GM18873 (cell line): ENCODE measurements around the gene SHE.
"Not testable (repeated sequence)": the region's sequence is repeated elsewhere in the genome, so short reads cannot be mapped to it uniquely, and the experiment has no call there.

Experiments
- ATAC-seq: cut with Tn5 transposase; IDR thresholded peaks from one replicate; pipeline ENCODE4 v1.9.1; 2021; ENCODE audit warnings: mild to moderate bottlenecking, moderate library complexity, moderate number of reproducible peaks; ENCODE audit not compliant: unreplicated experiment, low FRiP score

The SHE gene

GRCh38 chr1:154502066-154502743 lies at the start of gene SHE, which contains the start of gene TDRD10:
Gene SHE (minus strand): TSS chr1:154502412. CDS start chr1:154502026, 386 bp downstream.
Gene TDRD10 (plus strand): TSS chr1:154502219. CDS start chr1:154506904, 4,685 bp downstream.
- ATAC-seq, result no peak

- ATAC-seq, result no peak
Observed at GRCh38 chr1:154551474-154551873, 49.3 kb upstream of the SHE start.

GRCh38 chr1:154550657-154551056 lies 48.4 kb upstream of the SHE start:
- ATAC-seq, result no peak

DNA sequence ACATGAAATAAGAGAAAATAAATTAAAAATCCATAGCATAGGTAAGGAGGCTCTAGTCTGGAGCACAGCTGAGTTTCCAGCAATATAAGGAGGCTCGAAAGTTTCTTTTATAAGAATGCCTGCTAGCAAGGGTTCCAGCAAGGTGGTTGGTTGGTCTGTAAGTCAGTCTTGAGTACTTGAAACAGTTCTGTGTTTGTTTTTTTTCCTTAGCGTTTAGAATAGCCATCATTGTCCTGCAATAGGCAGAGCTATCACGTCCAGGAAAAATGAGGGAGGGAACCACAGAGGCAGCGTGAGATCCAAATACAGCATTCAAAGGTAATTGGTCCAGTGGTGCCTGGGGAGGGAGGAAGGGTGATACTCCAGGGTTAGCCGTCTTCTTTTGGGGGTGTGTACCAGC lies 47.9 kb upstream of the SHE start:
- no peak for ATAC-seq

GRCh38 chr1:154549202-154549770 lies 47.1 kb upstream of the SHE start:
- no peak for ATAC-seq

- ATAC-seq, result no peak
Observed at GRCh38 chr1:154548028-154548427, 45.8 kb upstream of the SHE start.

DNA sequence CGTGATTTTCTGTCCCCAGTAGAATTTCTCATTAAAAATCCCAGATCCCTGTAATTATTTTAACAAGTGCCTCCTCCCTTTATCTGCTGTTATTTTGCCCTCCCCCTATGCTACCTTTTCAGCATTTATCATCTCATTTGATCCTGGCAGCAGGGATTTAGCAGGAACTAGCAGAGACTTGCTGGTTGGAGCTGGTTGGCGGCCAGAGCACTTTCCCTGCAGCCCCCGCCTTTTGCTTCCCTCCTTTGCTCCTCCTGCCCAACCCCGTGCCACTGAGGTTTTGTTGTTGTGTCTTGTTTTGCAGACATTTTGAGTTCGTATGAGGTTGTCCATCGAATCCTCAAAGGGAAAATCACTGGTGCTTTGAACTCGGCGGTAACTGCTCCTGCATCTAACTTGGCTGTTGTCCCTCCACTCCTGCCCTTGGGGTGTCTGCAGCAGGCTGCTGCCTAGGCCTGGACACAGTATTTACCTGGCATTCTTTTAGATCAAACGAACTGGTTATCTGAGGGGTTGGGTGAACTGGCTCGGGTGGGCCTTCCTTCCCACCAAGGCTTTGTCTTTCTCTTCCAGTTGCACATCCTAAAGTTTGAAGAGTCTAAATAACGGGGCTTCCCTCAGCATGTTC lies 45.0 kb upstream of the SHE start:
- ATAC-seq, result no peak

DNA sequence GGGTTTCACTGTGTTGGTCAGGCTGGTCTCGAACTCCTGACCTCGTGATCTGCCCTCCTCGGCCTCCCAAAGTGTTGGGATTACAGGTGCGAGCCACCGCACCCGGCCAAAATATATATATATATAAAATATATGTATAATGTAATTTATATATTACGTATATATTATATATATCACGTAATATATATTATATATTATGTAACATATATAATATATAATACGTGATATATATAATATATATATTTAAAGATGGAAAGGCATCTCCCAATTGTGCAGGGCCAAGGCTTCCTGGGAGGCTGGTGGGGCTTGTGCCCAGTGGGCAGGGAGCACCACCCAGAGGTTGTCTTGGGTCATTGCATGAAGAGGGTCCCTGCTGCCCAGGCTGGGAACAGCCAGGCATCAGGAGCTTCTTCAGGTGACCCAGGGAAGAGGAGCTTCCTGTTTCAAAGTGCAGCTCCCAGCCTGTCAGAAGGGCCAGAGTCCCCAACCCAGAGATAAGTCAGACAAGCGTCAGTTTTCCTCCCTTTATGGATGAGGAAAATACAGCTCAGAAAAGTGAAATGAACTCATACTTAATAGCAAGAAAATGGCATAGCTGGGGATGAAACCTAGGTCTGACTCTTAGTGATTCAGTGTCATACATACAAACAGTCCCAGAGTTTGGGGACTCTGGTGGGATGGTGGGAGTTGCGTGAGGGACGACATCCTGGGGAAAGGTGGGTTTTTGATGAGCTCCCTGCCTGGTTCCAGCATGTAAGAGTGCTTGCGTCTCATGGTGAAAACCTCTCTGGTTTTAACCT lies 44.3 kb upstream of the SHE start:
- no peak for ATAC-seq

- no peak for ATAC-seq
Observed at GRCh38 chr1:154541231-154541630, 39.0 kb upstream of the SHE start.

DNA sequence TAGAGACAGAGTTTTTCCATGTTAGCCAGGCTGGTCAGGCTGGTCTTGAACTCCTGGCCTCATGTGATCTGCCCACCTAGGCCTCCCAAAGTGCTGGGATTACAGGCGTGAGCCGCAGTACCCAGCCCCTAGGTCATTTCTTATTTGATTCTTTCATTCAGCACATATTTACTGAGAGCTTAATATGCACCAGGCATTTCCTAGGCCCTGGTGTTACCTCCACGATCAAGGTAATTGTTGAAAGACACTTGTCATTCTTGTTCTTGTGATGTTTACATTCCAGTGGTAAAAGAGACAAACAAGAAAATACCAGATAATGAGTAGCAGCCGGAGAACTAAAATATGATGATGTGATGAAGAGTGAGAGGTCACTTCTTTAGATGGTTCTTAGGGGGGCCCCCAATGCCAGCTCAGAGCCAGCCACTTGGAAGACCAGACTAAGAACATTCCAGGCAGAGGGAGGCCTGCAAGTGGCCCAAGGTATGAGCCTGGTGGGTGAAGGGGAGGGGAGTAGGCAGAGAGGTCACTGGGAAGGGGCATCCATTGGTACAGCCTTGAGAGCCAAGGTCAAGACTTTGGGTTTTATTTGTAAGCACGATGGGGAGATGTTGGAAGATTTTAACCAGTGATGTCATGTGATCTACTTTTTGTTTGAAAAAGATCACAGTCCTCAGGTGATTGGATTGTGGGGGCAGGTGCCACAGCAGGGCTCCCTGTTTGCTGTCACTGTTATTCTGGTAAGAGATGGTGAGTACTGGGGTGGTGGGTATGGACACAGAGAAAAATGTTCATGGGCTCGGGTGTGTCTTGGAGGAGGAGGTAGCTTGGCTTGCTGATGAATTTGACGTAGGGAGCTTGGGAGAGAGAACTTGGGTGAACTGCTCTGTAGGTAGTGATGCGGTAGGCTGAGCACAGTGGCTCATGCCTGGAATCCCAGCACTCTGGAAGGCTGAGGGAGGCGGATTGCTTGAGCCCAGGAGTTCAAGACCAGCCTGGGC lies 37.6 kb upstream of the SHE start:
- no peak for ATAC-seq

DNA sequence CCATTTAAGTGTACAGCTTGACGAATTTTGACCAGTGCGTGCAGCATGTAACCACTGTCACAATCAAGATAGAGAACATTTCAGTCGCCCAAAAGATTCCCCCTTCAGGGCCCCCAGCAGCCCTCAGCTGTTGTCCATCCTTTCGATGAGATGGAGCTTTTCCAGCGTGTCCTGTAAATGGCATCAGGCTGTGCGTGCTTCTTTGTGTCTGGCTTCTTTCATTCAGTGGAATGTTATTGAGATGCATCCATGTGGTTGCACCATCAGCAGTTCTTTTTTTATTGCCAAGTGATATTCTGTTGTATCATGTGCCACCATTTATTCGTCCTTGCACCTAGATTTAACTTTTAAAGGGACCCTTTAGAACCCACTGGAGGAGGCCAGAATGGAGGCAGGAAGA lies 34.4 kb upstream of the SHE start:
- ATAC-seq, result no peak

- ATAC-seq, result no peak
Observed at GRCh38 chr1:154533952-154534844, 32.0 kb upstream of the SHE start.

- not testable (repeated sequence) for ATAC-seq
Observed at GRCh38 chr1:154531950-154532349, 29.7 kb upstream of the SHE start.

GRCh38 chr1:154529308-154529707 lies 27.1 kb upstream of the SHE start:
- no peak for ATAC-seq

DNA sequence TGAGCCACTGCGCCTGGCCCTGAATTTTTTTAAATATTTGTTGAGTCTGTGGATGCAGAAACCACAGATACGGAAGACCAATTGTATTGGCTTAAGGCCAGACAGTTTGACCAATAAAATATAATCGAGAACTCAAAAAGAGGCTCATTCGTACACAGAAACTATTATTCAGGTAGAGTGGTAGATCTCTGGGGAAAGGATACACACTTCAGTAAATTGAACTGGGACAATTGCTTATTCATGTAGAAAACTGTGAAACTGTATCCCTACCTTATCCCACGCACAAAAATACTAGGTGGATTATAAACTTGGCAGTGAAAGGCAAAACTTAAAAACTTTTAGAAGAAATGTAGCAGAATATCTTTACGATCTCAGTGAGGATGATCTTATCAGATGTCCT lies 25.0 kb upstream of the SHE start:
- no peak for ATAC-seq

DNA sequence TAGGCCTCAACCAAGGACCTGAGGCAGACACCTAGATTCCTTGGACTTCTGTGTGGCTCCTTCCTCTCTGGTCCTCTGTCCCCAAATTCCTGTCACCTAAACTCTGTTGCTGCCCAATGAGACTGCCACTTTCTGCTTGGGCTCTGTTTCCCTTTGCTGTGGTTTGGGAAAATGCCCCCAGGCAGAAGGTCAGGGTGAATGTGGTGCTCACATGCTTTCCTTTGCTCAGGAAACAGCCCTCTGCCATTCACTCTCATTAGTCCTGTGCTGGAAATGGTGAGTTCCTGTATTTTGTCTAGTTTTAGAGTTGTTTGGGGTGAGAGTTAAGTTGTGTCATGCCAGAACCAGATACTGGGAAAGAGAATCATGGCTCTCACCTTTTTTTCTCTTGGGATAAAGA lies 22.7 kb upstream of the SHE start:
- no peak for ATAC-seq

GRCh38 chr1:154521695-154522094 lies 19.5 kb upstream of the SHE start:
- ATAC-seq, result no peak

GRCh38 chr1:154520333-154520732 lies 18.1 kb upstream of the SHE start:
- ATAC-seq, result no peak

GRCh38 chr1:154519591-154519991 lies 17.4 kb upstream of the SHE start:
- ATAC-seq, result no peak
